ENCODE results near the gene CIITA.

CIITA gene

GRCh38 chr16:10979717-10980601 lies 103.0 kb downstream of the CIITA start:
- no peak for DNase-seq (ENCODE audit: low read depth)

DNA sequence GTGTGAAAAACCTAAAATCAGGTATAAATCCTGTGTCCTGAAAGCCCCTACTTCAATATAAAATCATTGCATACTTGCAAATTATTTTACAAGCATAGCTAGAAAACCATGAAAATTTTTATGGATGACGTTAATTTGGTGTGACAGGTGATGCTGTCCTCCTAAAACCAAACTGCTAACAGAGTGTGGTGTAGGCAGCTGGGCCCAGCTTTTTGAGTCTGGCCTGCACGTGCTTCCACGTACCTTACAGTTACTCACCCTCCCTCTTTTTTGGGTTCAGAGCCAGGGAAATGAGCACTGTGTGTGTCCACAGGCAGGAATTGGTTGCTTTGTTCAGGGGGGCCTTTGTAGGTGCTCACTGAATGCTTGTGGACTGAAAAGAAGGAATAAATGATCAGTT lies 103.8 kb downstream of the CIITA start:
- DNase-seq (ENCODE audit: low read depth): no peak

DNA sequence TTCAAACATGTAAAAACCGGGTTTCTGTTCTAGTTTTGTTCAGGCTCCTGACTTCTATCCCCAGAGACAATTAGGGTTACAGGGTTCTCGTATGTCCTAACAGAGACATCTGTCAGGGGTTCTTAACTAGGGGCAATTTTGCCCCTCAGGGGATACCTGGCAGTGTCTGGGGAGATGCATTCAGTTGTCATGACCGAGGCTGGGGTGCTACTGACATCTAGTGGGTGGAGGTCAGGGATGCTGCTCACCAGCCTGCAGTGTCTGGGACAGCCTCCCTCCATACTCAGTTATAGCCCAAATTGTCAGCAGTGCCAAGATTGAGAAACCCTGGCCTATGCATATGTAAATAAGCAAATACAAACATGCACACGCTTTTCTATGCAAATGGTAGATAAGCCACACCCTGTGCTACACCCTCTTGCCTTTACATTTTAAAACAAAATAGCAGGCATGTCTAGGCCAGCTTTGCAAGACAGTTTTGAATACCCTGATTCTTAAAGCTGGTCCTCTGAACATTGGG lies 104.8 kb downstream of the CIITA start:
- no peak for DNase-seq (ENCODE audit: low read depth)

GRCh38 chr16:10982465-10983150 lies 105.6 kb downstream of the CIITA start:
- no peak for DNase-seq (ENCODE audit: low read depth)

- no peak for DNase-seq (ENCODE audit: low read depth)
Observed at GRCh38 chr16:10983159-10983558, 106.2 kb downstream of the CIITA start.

- DNase-seq (ENCODE audit: low read depth): no peak
Observed at GRCh38 chr16:10984509-10984908, 107.5 kb downstream of the CIITA start.

All from activated gamma-delta T cell treated with anti-CD3 and anti-CD28 coated beads, Interleukin-2, amount 50 U/mL, for 16 hours (primary cell).